Heart right ventricle (tissue), 16 donors: ENCODE data around the gene LPP. TPM values are rescaled to one million over a fixed set of nuclear protein-coding genes. Genes with fewer than 3 reads are reported as not detected.

Experiments used
- ATAC-seq, 8 donors: fragments of 200-7000 bp; cut with Tn5 transposase; one replicate each; pipeline ENCODE4 v1.9.1; 2020; ENCODE audit warnings: mild to moderate bottlenecking in 8 of 8, moderate library complexity in 8 of 8, moderate number of reproducible peaks in 1 of 8
- DNase-seq, 2 donors: peaks; one replicate each; pipeline ENCODE4 v3.0.0-alpha.2; 2020
- H3K27ac ChIP-seq, 10 donors: fragments of 200-600 bp; sonication (generic) in 2 of 10; one replicate each; pipeline versions ENCODE4 v1.5.0 to v1.8.0; 2020 to 2022; ENCODE audit warnings: mild to moderate bottlenecking in 3 of 10
- H3K27me3 ChIP-seq, 7 donors: fragments of 200-600 bp; one replicate each; pipeline ENCODE4 v1.8.0; 2021 to 2022; ENCODE audit warnings: mild to moderate bottlenecking in 2 of 7
- H3K36me3 ChIP-seq, 9 donors: fragments of 200-600 bp; sonication (generic) in 1 of 9; one replicate each; pipeline versions ENCODE4 v1.5.0 to v1.8.0; 2020 to 2022; ENCODE audit warnings: mild to moderate bottlenecking in 2 of 9
- H3K4me1 ChIP-seq, 9 donors: fragments of 200-600 bp; sonication (generic) in 1 of 9; one replicate each; pipeline versions ENCODE4 v1.5.0 to v1.8.0; 2020 to 2022; ENCODE audit warnings: mild to moderate bottlenecking in 4 of 9
- H3K4me3 ChIP-seq, 10 donors: fragments of 200-600 bp; sonication (generic) in 2 of 10; one replicate each; pipeline versions ENCODE4 v1.5.0 to v1.8.0; 2020 to 2022; ENCODE audit warnings: mild to moderate bottlenecking in 7 of 10, moderate library complexity in 2 of 10
- H3K9me3 ChIP-seq, 11 donors: fragments of 200-600 bp in 10 of 11; sonication (generic) in 2 of 11; one replicate each; pipeline versions ENCODE4 v1.5.0 to v1.8.0; 2013 to 2022; ENCODE audit warnings: mild to moderate bottlenecking in 2 of 11, control low read depth in 1 of 11, moderate library complexity in 1 of 11
- WGBS, 2 donors: extraction: QIAGEN DNeasy Blood & Tissue Kit; methylation state at CpG; one replicate each; pipeline ENCODE4 v1.1.7; 2013; ENCODE audit warnings: inconsistent platforms in 1 of 2; 5-methylcytosine and 5-hydroxymethylcytosine counted together
- intact Hi-C, 10 donors: fragments of 100-400 bp; cut with DNase I; formaldehyde crosslinking; loops; one replicate each; pipeline versions ENCODE4 v1.11.1 to v1.14.2; 2022
- polyA plus RNA-seq, 2 donors: library from polyadenylated mRNA; stranded (reverse); fragments of 200-250 nt; gene quantifications; one replicate each; pipeline ENCODE4 v1.2.3, GENCODE V29; 2013
- total RNA-seq, 10 donors: library from RNA; stranded (reverse); fragmentation: NEBNext Ultra II Directional in 3 of 10; extraction: Animal tissue kit (Norgen Biotek cat#: 25700) in 3 of 10; gene quantifications; one replicate each; pipeline versions ENCODE4 v1.2.1 to v1.2.4, GENCODE V29; 2021 to 2023
- TF ChIP-seq, protein P1 (sequence below), 9 donors: fragments of 200-600 bp; sonication (generic) in 2 of 9; IDR thresholded peaks; one replicate each; pipeline versions ENCODE4 v1.5.0 to v1.8.0; 2021 to 2022; ENCODE audit warnings: antibody characterized with exemption in 9 of 9, mild to moderate bottlenecking in 5 of 9, moderate library complexity in 1 of 9
- donor health status: Arrhythmogenic right ventricular cardiomyopathy.
- donor health status: ischemic (EF 13 %, LVEDD 7.1; RV severe dilation, severe dysfunction).
- donor health status: healthy with polysubstance abuse.
- donor health status: DM: no; HTN: yes; CAD: no.
- donor health status: DM: no; HTN: no; CAD: no.
- donor health status: ischemic (EF 25% LVEDD 6.9; RV normal size, moderate dysfunction).
- donor health status: ischemic (EF 25% LVEDD 5.7; RV mildly dilated, moderate dysfunction).
- donor health status: healthy.
- donor health status: DM: yes; HTN: yes; CAD: no.
- donor health status: Ischemic cardiomyopathy.
- donor health status: ischemic (EF 35%, LVEDD 5.7; RV mildly dilated, moderate dysfunction).
- donor health status: nonischemic (EF 11% LVEDD 7.7; RV severe dilation, severe dysfunction).
- donor health status: DM: yes; HTN: yes; CAD: no.
- donor health status: PGD.
- donor health status: ischemic (EF 29% LVEDD 5.4; RV normal size, mild dysfunction).
- donor health status: nonischemic (EF 23%, LVEDD 6.1; RV moderate dilation, normal function).

Gene LPP
- total and polyA plus RNA-seq, 12 donors: 8.5 to 188 (median 140) TPM

DNA sequence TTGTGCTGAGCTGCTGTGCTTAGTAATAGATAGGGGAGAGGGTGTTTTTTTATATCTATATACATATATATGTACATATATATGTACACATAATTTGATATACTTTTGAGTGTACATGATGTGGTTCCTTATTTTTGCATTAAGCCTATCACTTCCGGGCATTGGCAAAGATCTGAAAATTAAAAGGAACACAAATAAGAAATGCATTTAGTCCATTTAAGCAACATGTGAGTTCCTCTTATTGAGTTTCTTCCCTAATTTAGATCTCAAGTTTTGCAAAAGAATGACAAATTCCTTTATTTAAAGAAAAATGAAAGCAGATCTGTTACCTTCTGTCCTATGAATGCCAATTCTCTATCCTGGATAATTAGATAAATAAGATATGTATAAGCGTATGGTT, 435.1 kb downstream of the LPP start:
- Histone ChIP-seq H3K9me3 (no peaks in the 10 kb centered on the region), H3K27me3 (no peaks in the 10 kb centered on the region), H3K4me1 (peaks cover 0 to 64% (median 20%) of the 10 kb centered on the region in 9 donors), H3K27ac (peak overlapping the region in 1 of 10 donors; percentile 61), H3K36me3 (no peaks in the 10 kb centered on the region), H3K4me3 (no peak overlapping the region)
- TF ChIP-seq, protein P1, sequence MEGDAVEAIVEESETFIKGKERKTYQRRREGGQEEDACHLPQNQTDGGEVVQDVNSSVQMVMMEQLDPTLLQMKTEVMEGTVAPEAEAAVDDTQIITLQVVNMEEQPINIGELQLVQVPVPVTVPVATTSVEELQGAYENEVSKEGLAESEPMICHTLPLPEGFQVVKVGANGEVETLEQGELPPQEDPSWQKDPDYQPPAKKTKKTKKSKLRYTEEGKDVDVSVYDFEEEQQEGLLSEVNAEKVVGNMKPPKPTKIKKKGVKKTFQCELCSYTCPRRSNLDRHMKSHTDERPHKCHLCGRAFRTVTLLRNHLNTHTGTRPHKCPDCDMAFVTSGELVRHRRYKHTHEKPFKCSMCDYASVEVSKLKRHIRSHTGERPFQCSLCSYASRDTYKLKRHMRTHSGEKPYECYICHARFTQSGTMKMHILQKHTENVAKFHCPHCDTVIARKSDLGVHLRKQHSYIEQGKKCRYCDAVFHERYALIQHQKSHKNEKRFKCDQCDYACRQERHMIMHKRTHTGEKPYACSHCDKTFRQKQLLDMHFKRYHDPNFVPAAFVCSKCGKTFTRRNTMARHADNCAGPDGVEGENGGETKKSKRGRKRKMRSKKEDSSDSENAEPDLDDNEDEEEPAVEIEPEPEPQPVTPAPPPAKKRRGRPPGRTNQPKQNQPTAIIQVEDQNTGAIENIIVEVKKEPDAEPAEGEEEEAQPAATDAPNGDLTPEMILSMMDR (IDR thresholded peaks at IDR 0.05): no peak
- intact Hi-C loops: no loop called here
- 86 to 88% methylated on average over 2 of the region's 2 CpGs for WGBS, 2 donors
- ATAC-seq (no peak), DNase-seq (no peak)

DNA sequence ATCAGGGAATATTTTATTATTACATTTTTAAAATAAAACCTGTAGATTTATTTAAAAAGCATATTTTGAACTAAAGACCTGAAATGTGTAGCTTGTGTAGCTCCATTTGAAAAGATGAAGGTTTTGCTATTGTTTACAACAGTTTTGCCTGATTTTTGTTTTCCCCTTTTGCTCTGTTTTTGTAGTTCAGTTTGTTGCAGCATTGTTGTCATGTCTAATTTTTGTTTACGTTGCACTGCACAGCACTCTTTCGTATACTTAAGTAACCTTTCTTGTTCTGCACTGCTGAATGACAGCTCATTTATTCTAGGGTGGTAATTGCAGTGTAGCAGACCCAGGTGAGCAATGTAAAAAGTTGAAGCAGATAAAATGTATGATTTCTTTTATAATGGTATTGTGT, 435.8 kb downstream of the LPP start:
- DNase-seq: no peak
- Histone ChIP-seq H3K36me3 (no peaks in the 10 kb centered on the region), H3K4me1 (peaks cover 0 to 65% (median 17%) of the 10 kb centered on the region in 9 donors), H3K9me3 (no peaks in the 10 kb centered on the region), H3K4me3 (no peak overlapping the region), H3K27ac (peak overlapping the region in 1 of 10 donors; percentile 1), H3K27me3 (no peaks in the 10 kb centered on the region)
- no peak for ATAC-seq
- 88 to 89% methylated on average over 2 of the region's 2 CpGs for WGBS, 2 donors
- TF ChIP-seq, protein P1 (IDR thresholded peaks at IDR 0.05): no peak
- intact Hi-C loops: loop anchor here in 1 of 10 donors (10.0 kb wide), 1 partner anchor 845 kb away; the partner anchor contains the start of gene BCL6

DNA sequence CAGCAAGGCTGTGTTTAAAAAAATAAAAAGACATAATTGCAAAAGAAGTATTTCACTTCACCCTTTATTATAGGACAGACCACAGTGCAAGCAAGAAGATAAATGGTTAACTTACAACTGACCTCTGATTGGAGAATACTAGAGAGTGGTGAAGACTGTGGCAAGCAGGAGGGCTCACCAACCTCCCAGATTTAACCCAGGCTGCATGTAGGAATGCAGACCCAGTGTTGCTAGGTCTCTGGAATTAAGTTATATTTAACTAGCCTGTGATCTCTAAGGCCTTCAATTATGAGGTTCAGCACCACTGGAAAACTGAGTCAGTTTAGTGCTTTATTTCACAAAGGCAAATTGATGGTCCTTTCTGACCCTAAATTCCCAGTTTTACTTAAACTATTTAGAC, 436.6 kb downstream of the LPP start:
- Histone ChIP-seq H3K36me3 (no peaks in the 10 kb centered on the region), H3K4me1 (peaks cover 0 to 63% (median 22%) of the 10 kb centered on the region in 9 donors), H3K27ac (peak overlapping the region in 1 of 10 donors; percentile 21), H3K27me3 (no peaks in the 10 kb centered on the region), H3K9me3 (no peaks in the 10 kb centered on the region), H3K4me3 (no peak overlapping the region)
- DNase-seq: no peak
- peak in 1 of 8 donors; percentile 36 for ATAC-seq
- intact Hi-C loops: loop anchor here in 1 of 10 donors (10.0 kb wide), 1 partner anchor 846 kb away; the partner anchor contains the start of gene BCL6
- TF ChIP-seq, protein P1 (IDR thresholded peaks at IDR 0.05): no peak

DNA sequence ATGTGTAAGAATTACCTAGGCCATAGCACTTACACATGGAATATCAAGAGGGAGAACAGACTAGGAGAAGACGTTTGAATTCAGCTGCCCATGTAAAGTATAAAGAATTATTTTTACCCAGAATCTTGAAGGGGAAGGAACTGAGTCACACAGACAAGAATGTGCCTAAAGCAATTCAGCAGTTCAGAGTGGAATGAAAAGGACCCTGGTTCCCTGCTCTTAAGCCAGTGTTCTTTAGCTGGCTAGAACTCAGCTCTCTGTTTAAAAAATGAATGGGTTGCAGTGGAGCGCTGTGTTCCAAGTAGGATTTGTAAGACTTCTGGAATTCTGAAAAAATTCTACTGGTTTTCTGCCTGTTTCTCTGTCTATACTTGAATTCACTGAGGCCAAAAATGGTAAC, 440.2 kb downstream of the LPP start:
- no peaks in the 10 kb centered on the region for H3K36me3 ChIP-seq
- no peaks in the 10 kb centered on the region for H3K27me3 ChIP-seq
- H3K4me3 ChIP-seq: no peak overlapping the region
- intact Hi-C loops: loop anchor here in 1 of 10 donors (10.0 kb wide), 1 partner anchor 849 kb away; the partner anchor contains the start of gene BCL6
- no peaks in the 10 kb centered on the region for H3K9me3 ChIP-seq
- H3K4me1 ChIP-seq: peaks cover 0 to 52% (median 20%) of the 10 kb centered on the region in 9 donors
- ATAC-seq (peak in 5 of 8 donors; percentile 49 to 88 (median 63)), DNase-seq (no peak)
- WGBS, 2 donors: 56 to 71% methylated on average over 2 of the region's 2 CpGs
- peak overlapping the region in 6 of 10 donors; percentile 10 to 59 (median 32) for H3K27ac ChIP-seq
- TF ChIP-seq, protein P1 (IDR thresholded peaks at IDR 0.05): no peak
